HPDE6-E6E7 (cell line): ENCODE data around the gene SIT1.

ENCODE experiments used
- DNase-seq: peaks from one replicate; pipeline ENCODE4 v3.0.0; 2011; ENCODE audit warnings: missing footprints; ENCODE audit errors: extremely low spot score

Gene SIT1

DNA sequence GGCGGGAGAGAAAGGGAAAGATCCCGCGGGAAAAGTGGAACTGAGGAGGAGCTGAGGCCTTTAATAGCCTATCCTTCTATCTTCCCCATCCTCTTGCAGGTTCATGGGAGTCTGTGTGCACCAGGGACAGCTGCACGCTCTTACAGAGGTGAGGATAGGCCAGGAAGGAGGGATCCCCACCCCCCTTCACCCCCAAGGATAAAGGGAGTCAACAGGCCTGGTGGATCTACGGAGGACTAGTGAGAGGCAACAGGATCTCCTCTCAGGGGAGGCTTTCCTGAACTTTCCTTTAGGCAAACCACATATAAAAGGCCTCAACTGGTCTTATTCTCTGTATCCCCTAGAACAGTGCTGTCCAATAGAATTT lies 44.6 kb downstream of the SIT1 start:
- DNase-seq = no peak

DNA sequence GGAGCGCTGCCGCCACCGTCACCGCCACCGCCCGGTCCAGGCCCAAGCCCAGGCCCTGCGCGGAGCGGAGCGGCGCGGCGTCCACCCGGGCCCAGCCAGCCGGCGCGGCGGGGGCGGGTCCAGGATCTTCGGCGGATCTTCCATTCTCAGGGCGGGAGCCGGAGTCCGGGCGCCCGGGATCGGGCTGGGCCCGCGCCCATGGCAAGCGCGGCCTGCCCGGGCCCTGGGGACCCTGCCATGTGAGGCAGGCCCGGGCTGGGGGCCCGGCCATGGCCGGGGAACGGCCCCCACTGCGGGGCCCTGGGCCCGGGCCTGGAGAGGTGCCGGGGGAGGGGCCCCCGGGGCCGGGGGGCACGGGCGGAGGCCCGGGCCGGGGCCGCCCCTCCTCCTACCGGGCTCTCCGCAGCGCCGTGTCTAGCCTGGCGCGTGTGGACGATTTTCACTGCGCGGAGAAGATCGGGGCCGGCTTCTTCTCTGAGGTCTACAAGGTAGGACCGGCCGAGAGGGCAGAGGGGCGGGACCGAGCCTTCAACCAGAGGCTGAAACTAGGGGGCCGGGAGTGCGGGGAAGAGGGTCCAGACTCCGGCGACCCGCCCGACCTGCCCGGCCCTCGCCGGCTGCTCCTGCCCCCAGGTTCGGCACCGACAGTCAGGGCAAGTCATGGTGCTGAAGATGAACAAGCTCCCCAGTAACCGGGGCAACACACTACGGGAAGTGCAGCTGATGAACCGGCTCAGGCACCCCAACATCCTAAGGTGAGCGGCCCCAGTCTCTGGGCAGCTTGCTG lies 45.2 kb downstream of the SIT1 start:
- peak; percentile 49 for DNase-seq

DNA sequence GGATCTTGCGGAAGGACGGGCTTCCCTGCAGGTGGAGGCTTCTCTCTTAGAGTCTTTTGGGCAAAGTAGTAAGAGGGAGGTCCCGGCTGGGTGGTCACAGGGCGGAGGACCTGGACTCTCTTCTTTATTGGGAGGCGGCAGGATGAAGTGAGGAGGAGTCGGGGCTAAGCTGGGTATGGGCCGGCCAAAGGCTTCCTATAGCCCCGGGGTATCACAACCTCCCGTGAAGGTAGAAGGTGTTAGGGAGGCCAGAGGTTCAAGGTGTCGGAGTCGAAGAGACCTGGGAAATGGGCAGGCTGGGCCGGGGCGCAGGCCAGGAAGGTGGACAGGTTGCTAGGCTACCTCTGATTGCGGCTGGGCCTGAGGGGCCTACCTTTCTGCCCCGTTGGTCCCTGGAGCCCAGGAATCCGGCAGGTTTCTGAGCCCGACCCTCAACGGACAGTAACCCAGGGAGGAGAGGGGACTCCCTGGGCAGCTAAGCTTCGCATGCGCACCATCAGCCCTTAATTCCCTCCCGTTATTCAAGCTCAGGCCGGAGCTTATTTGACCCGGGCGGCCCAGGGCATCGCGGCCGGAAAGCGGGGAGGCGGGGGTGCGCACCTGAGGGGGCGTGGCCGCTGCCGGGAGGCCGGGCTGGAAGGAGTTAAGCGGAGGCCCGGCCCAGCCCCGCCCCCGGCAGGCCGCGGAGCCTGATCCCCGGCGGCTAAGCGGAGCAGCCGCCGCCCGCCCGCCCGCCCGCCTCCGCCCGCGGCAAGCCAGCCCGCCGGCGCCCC lies 46.0 kb downstream of the SIT1 start, which contains the start of gene TESK1:
TSS of gene TESK1 (plus strand) at position 685 of the 773 bp plus-strand sequence. CDS start 358 bp downstream, outside the sequence.
- DNase-seq = peak; percentile 85

DNA sequence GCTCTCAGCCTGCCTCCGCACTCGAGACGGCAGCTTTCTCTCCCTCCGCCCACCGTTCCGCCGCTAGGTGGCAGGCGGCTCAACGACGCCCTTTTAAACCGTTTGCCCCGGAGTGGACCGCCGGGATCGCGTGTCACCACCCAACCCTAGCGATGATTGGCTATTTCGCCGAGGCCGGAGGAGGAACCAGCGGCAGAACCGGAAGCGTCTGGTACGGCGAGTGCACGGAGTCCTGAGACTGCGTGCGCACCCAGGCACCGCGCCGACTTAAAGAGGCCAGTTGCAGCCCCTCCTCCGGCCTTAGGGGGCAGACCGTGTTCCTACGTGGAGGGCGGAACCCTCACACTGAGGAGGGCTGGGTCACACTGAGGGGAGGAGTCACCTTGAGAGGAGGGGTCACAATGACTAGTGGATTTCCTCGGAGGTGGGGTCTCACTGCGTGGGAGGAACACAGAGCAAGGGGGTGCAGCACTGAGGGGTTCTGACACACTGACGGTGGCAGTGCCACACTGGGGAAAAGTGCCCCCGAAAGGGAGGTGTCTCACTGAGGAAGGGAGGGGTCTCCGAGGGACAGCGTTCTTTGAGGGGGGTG lies 46.6 kb downstream of the SIT1 start:
- peak; percentile 100 for DNase-seq

DNA sequence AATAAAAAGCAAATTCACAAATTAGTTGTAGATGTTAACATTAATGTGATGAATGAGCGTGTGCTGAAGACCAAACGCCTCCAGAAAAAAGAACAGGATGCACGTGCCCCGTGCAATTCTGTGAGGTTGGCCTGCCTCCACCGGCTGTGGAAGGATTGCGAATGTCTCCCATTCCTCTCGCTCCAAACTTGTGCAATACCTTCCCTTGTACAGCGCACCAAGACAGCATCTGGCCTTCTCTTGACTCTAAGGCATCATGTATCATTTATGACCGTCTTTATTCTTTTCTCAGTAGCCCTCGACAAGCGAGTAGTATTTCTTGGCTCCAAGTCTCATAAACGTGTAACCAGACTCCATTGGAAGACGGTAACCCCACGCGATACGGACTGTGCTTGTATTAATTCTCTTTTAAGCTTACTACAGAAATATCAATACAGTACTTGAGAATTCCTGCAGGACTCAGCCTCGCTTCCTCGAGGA lies 47.2 kb downstream of the SIT1 start:
- peak; percentile 21 for DNase-seq

DNA sequence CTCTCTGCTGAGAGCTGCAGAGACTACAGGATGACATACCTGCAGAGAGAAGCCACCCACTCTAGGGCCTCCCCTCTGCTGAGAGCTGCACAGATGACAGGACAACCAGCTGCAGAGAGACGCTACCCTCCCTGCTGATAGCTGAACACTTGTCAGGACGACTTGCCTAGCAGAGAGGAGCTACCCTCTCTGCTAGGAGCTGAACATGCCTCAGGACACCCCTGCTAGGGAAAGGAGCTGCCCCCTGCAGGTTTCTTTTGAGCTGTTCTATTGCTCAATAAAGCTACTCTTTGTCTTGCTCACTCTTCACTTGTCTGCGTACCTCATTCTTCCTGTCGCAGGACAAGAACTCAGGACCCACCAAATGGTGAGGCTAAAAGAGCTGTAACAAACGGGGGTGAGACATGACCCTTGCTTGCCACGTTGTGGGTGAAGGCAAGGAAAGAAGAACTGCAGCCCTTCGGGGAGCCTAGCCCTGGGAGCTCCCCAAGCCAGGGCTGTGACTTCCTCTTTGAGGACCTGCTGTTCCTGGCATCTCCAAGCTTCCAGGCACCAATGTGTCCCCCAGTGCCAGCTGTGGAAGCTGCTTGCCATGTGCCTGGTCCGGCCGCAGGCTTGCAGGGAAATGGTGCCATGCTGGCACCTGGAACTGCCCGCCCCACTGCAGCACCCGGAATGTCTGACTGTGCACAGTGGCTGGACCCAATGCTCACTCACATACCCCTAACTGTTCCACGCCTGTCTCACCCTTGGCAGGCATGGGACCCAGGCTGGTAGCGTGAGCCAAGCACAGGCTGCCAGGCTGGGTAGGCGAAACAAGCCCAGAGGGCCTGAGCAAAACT lies 50.7 kb downstream of the SIT1 start:
- no peak for DNase-seq
